ENCODE results near the gene P2RX4. TPM values are rescaled to one million over a fixed set of nuclear protein-coding genes. Genes with fewer than 3 reads are reported as not detected.

Gene P2RX4
- total RNA-seq, 1 experiment from 2014 or later = 7.6 TPM

DNA sequence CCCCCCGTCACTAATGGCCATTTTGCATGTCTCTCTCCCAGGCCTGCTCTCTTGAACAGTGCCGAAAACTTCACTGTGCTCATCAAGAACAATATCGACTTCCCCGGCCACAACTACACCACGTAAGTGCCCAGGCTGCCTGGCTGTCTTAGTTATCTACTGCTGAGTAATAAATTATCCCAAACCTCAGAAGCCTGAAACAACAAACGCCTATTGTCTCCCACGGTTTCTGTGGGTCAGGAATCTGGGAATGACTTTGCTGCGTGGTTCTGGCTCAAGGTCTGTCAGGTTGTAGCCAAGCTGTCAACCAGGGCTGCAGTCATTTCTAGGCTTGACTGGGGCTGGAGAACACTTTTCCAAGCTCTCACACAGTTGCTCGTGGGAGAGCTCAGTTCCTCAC is 44.6 kb upstream of the P2RX4 start:
- no peaks in the 10 kb centered on the region for H3K27me3 ChIP-seq (replicated peaks; ENCODE audit: insufficient read depth, low read depth, low read length, poor library complexity)
- H3K36me3 ChIP-seq (ENCODE audit: insufficient read depth, low read length, poor library complexity, severe bottlenecking) = no peaks in the 10 kb centered on the region
- no peak overlapping the region for H3K27ac ChIP-seq (ENCODE audit: low read depth, low read length, poor library complexity, severe bottlenecking)
- ChIA-PET POLR2A (ENCODE audit: low non-redundant PET) (no interaction called here), CTCF (no interaction called here)
- no peak for DNase-seq (ENCODE audit: low spot score)
- intact Hi-C loops (cut with micrococcal nuclease; ENCODE audit: unreplicated experiment) = no loop called here
- BruUV-seq (replicated peaks) = no TSS peak
- TF ChIP-seq, protein P1, sequence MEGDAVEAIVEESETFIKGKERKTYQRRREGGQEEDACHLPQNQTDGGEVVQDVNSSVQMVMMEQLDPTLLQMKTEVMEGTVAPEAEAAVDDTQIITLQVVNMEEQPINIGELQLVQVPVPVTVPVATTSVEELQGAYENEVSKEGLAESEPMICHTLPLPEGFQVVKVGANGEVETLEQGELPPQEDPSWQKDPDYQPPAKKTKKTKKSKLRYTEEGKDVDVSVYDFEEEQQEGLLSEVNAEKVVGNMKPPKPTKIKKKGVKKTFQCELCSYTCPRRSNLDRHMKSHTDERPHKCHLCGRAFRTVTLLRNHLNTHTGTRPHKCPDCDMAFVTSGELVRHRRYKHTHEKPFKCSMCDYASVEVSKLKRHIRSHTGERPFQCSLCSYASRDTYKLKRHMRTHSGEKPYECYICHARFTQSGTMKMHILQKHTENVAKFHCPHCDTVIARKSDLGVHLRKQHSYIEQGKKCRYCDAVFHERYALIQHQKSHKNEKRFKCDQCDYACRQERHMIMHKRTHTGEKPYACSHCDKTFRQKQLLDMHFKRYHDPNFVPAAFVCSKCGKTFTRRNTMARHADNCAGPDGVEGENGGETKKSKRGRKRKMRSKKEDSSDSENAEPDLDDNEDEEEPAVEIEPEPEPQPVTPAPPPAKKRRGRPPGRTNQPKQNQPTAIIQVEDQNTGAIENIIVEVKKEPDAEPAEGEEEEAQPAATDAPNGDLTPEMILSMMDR (conservative IDR thresholded peaks at IDR 0.05; ENCODE audit: low read depth, low read length) = no peak
- TF ChIP-seq EZH2 (IDR thresholded peaks at IDR 0.05; ENCODE audit: borderline replicate concordance, low read depth, low read length, poor library complexity, severe bottlenecking) = no peak
- H3K9me3 ChIP-seq (ENCODE audit: low read depth, low read length, poor library complexity, severe bottlenecking) = no peaks in the 10 kb centered on the region
- no peaks in the 10 kb centered on the region for H3K4me1 ChIP-seq (ENCODE audit: insufficient read depth, low read length, poor library complexity, severe bottlenecking)
- H3K4me3 ChIP-seq (ENCODE audit: low read depth, low read length, poor library complexity, severe bottlenecking) = no peak overlapping the region

DNA sequence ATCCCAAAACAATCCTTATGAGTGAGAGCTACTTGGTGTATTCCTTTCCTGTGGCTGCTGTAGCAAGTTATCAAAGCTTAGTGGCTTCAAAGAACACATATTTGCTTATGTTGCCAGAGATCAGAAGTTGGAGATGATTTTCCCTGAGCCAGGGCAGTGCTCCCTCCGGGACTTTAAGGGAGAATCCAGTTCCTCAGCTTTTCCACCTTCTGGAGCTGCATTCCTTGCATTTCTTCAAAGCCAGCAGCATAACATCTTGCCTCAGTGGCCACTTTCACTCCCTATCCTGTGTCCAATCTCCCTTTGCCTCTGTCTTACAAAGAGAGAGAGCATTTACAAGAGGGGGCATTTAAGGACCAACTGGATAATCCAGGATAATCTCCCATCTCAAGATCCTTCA is 43.6 kb upstream of the P2RX4 start:
- no peak overlapping the region for H3K27ac ChIP-seq (ENCODE audit: low read depth, low read length, poor library complexity, severe bottlenecking)
- no peaks in the 10 kb centered on the region for H3K4me1 ChIP-seq (ENCODE audit: insufficient read depth, low read length, poor library complexity, severe bottlenecking)
- H3K4me3 ChIP-seq (ENCODE audit: low read depth, low read length, poor library complexity, severe bottlenecking) = no peak overlapping the region
- no peaks in the 10 kb centered on the region for H3K36me3 ChIP-seq (ENCODE audit: insufficient read depth, low read length, poor library complexity, severe bottlenecking)
- H3K9me3 ChIP-seq (ENCODE audit: low read depth, low read length, poor library complexity, severe bottlenecking) = no peaks in the 10 kb centered on the region
- POLR2A ChIA-PET (ENCODE audit: low non-redundant PET) = no interaction called here
- DNase-seq (ENCODE audit: low spot score) = no peak
- CTCF ChIA-PET = no interaction called here
- no peaks in the 10 kb centered on the region for H3K27me3 ChIP-seq (replicated peaks; ENCODE audit: insufficient read depth, low read depth, low read length, poor library complexity)
- no TSS peak for BruUV-seq (replicated peaks)
- no peak for TF ChIP-seq EZH2 (IDR thresholded peaks at IDR 0.05; ENCODE audit: borderline replicate concordance, low read depth, low read length, poor library complexity, severe bottlenecking)
- TF ChIP-seq, protein P1 (conservative IDR thresholded peaks at IDR 0.05; ENCODE audit: low read depth, low read length) = no peak
- intact Hi-C loops (cut with micrococcal nuclease; ENCODE audit: unreplicated experiment) = no loop called here

GRCh38 chr12:121167232-121167820 is 42.6 kb upstream of the P2RX4 start:
- DNase-seq (ENCODE audit: low spot score) = no peak
- H3K27me3 ChIP-seq (replicated peaks; ENCODE audit: insufficient read depth, low read depth, low read length, poor library complexity) = no peaks in the 10 kb centered on the region
- POLR2A ChIA-PET (ENCODE audit: low non-redundant PET) = interaction anchor here (0.6 kb wide), 1 partner anchor 25 kb away, joined by 3 read pairs; no protein-coding TSS in a partner anchor
- no peaks in the 10 kb centered on the region for H3K9me3 ChIP-seq (ENCODE audit: low read depth, low read length, poor library complexity, severe bottlenecking)
- H3K27ac ChIP-seq (ENCODE audit: low read depth, low read length, poor library complexity, severe bottlenecking) = no peak overlapping the region
- no peak overlapping the region for H3K4me3 ChIP-seq (ENCODE audit: low read depth, low read length, poor library complexity, severe bottlenecking)
- H3K36me3 ChIP-seq (ENCODE audit: insufficient read depth, low read length, poor library complexity, severe bottlenecking) = no peaks in the 10 kb centered on the region
- no TSS peak for BruUV-seq (replicated peaks)
- CTCF ChIA-PET = interaction anchor here (0.6 kb wide), 1 partner anchor 40 kb away, joined by 3 read pairs; no protein-coding TSS in a partner anchor
- H3K4me1 ChIP-seq (ENCODE audit: insufficient read depth, low read length, poor library complexity, severe bottlenecking) = no peaks in the 10 kb centered on the region
- intact Hi-C loops (cut with micrococcal nuclease; ENCODE audit: unreplicated experiment) = no loop called here
- no peak for TF ChIP-seq EZH2 (IDR thresholded peaks at IDR 0.05; ENCODE audit: borderline replicate concordance, low read depth, low read length, poor library complexity, severe bottlenecking)
- TF ChIP-seq, protein P1 (conservative IDR thresholded peaks at IDR 0.05; ENCODE audit: low read depth, low read length) = no peak

Data from A673 (cell line).